HG03097 (cell line): ENCODE results near the gene FBXW5.

Experiments
- ATAC-seq: cut with Tn5 transposase; IDR thresholded peaks from one replicate; pipeline ENCODE4 v1.9.1; 2021; ENCODE audit not compliant: unreplicated experiment, low FRiP score

Gene FBXW5

GRCh38 chr9:136944519-136945332 lies at the start of gene FBXW5, which contains the start of gene C8G:
Gene FBXW5 (minus strand): TSS chr9:136944738. CDS start chr9:136944083, 655 bp downstream.
Gene C8G (plus strand): TSS chr9:136945243. CDS start chr9:136945321, 78 bp downstream.
- peak; percentile 78 for ATAC-seq

DNA sequence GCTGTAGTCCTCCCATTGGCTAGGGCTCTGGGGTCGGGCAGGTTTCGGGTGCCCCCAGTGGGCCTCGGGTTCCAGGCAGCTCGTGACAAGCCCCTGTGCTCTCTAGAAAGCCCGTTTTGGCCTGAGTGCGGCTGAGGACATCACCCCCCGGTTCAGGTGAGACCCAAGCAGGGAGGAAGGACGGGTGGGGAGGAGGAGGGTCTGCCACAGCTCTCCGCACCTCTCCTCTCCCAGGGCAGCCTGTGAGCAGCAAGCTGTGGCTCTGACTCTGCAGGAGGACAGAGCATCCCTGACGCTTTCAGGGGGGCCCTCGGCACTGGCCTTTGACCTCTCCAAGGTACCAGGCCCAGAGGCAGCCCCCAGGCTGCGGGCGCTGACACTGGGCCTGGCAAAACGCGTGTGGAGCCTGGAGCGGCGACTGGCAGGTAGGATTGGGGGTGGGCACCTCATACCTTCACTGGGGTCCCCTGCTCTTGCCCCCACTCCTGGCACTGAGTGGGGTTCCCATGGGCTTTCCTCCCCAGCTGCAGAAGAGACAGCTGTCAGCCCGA lies 48.4 kb upstream of the FBXW5 start:
- ATAC-seq, result no peak

GRCh38 chr9:136991993-136992818 lies 47.7 kb upstream of the FBXW5 start, which contains the start of gene PAXX:
Gene PAXX (plus strand): TSS chr9:136992422. CDS start chr9:136992444, 22 bp downstream.
- peak; percentile 65 for ATAC-seq

- ATAC-seq, result no peak
These were observed 45.8 kb upstream of the FBXW5 start for GRCh38 chr9:136990242-136990911.

DNA sequence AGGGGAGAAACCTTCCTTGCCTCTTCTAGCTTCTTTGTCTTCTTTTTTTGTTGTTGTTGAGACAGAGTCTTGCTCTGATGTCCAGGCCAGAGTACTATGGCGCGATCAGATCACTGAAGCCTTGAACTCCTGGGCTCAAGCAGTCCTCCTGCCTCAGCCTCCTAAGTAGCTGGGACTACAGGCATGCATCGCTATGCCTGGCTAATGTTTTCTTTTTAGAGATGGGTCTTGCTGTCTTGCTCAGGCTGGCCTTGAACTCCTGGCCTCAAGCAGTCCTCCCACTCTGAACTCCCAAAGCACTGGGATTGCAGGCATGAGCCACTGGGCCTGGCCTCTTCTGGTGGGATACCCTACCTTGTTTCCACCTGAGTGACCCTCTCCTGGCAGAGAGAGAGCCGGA lies 44.3 kb upstream of the FBXW5 start:
- no peak for ATAC-seq

DNA sequence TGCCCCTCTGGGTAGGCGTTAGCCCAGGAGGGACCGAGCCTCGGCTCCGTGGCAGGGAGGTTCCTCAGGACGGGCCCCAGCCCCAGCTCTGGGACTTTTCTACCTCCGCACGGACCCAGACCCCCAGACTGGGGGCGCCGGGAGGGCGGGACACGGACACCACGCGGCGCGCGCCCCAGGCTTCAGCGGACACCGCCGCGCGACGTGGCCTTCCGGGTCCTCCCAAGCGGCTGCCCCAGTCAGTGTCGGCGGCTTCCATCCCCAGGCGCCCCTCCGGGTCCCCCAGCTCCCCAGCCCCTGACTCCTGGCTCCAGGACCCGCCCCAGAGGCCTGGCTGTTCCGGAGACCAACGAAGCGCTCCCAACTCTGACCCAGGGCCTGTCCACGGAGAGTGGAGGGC lies 41.3 kb upstream of the FBXW5 start:
- no peak for ATAC-seq

- ATAC-seq, result no peak
These were observed 40.6 kb upstream of the FBXW5 start for GRCh38 chr9:136985027-136985602.

- ATAC-seq, result no peak
These were observed 40.0 kb upstream of the FBXW5 start for GRCh38 chr9:136984464-136985026.

GRCh38 chr9:136983656-136984314 lies 39.2 kb upstream of the FBXW5 start:
- ATAC-seq, result no peak

- ATAC-seq, result no peak
These were observed 38.6 kb upstream of the FBXW5 start for GRCh38 chr9:136983167-136983566.

- no peak for ATAC-seq
These were observed 37.9 kb upstream of the FBXW5 start, which contains the start of gene LCNL1 for GRCh38 chr9:136982232-136983051. Gene LCNL1 (plus strand): TSS chr9:136982993. CDS start chr9:136983587, 594 bp downstream.

DNA sequence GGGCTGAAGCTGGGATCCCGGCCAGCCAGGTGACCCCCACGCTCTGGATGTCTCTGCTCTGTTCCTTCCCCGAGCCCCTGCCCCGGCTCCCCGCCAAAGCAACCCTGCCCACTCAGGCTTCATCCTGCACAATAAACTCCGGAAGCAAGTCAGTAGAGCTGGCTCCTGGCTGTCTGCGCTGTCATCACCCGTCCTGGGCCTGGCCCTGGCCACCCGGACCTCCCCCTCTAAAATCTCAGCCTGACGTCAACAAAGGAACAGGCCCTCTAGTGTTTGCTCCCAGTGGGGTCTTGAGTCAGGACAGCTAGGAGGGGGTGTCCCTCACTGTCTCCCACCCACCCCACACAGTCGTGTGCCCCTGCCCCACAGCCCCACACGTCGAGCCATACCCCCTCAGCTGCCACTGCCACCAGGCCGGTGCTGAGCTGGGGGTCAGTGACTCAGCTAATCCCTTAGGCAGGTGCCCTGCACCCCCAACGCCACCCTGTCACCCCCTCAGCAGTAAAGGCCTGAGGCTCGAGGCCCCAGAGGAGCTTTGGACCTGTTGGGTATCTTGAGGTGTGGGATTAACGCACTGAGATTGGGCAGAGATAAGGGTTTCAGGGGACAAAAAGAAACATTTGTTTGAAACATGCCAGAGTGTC lies 37.2 kb upstream of the FBXW5 start:
- ATAC-seq, result no peak

DNA sequence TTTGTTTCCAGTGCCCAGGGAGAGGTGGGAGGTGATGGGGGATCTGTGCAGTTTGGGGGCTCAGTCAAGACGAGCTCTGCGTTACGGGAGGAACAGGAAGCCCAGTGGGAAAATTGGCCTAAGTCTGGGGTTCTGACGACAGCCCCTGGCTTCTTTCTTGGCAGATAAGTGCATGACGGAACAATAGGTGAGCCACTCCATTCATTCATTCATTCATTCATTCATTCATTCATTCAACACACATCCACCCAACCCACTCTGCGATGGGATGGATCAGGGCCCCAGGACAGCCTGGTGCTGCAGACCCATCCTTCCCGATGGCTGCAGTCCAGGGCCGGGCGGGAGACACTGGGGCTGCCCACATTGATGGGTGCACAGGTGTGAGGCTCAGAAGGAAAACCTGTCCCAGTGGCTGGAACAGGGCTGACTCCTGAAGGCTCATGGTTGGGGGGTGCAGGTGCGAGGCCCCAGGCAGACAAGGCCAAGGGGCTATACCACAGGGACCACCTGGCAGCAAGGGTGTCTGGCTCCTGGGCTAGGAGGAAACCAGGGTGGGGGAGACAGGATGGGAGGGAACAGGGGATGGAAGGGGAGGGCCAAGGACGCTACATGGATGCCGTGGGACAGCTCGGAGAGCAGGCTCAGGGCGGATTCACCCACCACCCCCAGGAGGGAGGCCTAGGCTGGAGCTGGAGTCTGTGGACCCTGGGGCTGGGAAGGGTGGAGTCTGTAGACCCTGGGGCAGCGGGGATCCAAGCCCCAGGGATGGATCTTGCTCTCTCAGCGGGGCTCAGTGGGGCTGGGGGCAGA lies 36.3 kb upstream of the FBXW5 start:
- ATAC-seq, result no peak

- no peak for ATAC-seq
These were observed 35.4 kb upstream of the FBXW5 start for GRCh38 chr9:136979769-136980587.

GRCh38 chr9:136978865-136979544 lies 34.5 kb upstream of the FBXW5 start:
- ATAC-seq, result no peak
